Thoracic aorta (tissue), 2 donors: ENCODE results near the gene CDHR1. TPM values are rescaled to one million over a fixed set of nuclear protein-coding genes. Genes with fewer than 3 reads are reported as not detected.

Experiments
- ATAC-seq: fragments of 150-250 bp; one replicate; pipeline ENCODE4 v1.8.0; 2017; ENCODE audit warnings: low read depth; ENCODE audit not compliant: insufficient number of reproducible peaks, low FRiP score
- DNase-seq: peaks from one replicate; pipeline ENCODE4 v3.0.0-alpha.2; 2020; ENCODE audit warnings: low spot score
- H3K27ac ChIP-seq, 2 donors: fragments of 200-600 bp; sonication (generic); 1 replicate in 1 of 2; 2 replicates in 1 of 2; pipeline ENCODE4 v1.5.1; 2016; ENCODE audit warnings: mild to moderate bottlenecking in 2 of 2, moderate library complexity in 2 of 2
- H3K27me3 ChIP-seq: fragments of 200-600 bp; sonication (generic); replicated peaks from 2 replicates; pipeline ENCODE4 v1.6.0; 2016; ENCODE audit warnings: mild to moderate bottlenecking; ENCODE audit not compliant: insufficient read depth
- H3K36me3 ChIP-seq: fragments of 200-600 bp; sonication (generic); one replicate; pipeline ENCODE4 v1.5.1; 2016
- H3K4me1 ChIP-seq, 2 donors: fragments of 200-600 bp; sonication (generic); 1 replicate in 1 of 2; 2 replicates in 1 of 2; pipeline versions ENCODE4 v1.5.1 to v1.6.0; 2016; ENCODE audit warnings: low read depth in 2 of 2, mild to moderate bottlenecking in 1 of 2; ENCODE audit not compliant: control insufficient read depth in 1 of 2
- H3K4me3 ChIP-seq: fragments of 200-600 bp; sonication (generic); 2 replicates; pipeline ENCODE4 v1.5.1; 2016; ENCODE audit warnings: mild to moderate bottlenecking
- H3K9me3 ChIP-seq: fragments of 200-600 bp; sonication (generic); 2 replicates; pipeline ENCODE4 v1.5.1; 2016
- total RNA-seq, 2 donors: library from RNA; depleted of rRNA; stranded (reverse); fragments of >200 nt; gene quantifications; one replicate each; pipeline versions ENCODE4 v1.1.0 to v1.2.3, GENCODE V29; 2016
- TF ChIP-seq, protein P1 (sequence below): fragments of 200-600 bp; sonication (generic); IDR thresholded peaks from one replicate; pipeline ENCODE4 v1.5.1; 2019; ENCODE audit warnings: antibody characterized with exemption

CDHR1 gene
- total RNA-seq, 2 donors from 2014 or later = 0.14 TPM; not detected in 1

DNA sequence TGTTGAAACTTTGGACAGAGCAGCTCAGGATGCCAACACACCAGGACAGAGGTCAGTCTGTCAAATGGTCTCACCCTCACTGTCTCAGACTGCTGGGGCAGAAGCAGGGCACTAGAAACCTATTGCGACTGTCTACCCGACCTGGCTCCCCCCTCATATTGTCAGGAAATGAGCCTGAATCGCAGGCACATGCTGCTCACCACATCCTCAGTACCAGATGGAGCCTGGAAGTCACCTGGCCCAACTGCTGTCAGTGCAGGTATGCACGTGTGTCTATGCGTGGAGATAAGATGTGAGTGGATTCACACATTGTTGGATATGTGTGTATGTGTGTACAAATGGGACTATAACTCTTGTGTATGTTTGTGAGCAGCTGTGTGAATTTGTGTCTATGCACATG is 3.2 kb upstream of the CDHR1 start:
- Histone ChIP-seq H3K4me1 (peaks cover 6 to 14% of the 10 kb centered on the region in 2 donors), H3K27me3 (no peaks in the 10 kb centered on the region), H3K4me3 (no peak overlapping the region), H3K36me3 (no peaks in the 10 kb centered on the region), H3K9me3 (no peaks in the 10 kb centered on the region), H3K27ac (no peak overlapping the region)
- ATAC-seq (no peak), DNase-seq (no peak)
- TF ChIP-seq, protein P1, sequence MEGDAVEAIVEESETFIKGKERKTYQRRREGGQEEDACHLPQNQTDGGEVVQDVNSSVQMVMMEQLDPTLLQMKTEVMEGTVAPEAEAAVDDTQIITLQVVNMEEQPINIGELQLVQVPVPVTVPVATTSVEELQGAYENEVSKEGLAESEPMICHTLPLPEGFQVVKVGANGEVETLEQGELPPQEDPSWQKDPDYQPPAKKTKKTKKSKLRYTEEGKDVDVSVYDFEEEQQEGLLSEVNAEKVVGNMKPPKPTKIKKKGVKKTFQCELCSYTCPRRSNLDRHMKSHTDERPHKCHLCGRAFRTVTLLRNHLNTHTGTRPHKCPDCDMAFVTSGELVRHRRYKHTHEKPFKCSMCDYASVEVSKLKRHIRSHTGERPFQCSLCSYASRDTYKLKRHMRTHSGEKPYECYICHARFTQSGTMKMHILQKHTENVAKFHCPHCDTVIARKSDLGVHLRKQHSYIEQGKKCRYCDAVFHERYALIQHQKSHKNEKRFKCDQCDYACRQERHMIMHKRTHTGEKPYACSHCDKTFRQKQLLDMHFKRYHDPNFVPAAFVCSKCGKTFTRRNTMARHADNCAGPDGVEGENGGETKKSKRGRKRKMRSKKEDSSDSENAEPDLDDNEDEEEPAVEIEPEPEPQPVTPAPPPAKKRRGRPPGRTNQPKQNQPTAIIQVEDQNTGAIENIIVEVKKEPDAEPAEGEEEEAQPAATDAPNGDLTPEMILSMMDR = no peak

DNA sequence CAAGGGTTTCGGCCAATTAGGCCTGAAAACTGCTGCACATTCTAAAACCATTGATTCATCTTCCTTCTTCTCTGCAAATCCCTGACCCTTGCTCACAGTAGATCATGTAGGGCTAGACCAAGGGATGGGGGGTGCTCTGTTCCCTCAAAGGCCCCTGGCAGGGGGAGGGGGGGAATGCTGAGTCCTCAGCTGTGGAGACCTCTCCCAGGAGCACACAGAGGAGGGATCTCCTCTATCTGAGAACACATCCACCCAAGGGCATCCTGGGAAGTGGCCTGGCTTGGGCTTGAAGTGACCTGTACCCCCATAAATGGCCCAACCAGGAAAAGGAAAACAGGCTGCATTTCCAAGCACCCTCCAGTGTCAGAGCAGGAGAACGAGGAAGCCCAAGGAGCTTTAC is 1.0 kb upstream of the CDHR1 start:
- H3K4me1 ChIP-seq = peaks cover 6 to 14% of the 10 kb centered on the region in 2 donors
- ATAC-seq (no peak), DNase-seq (no peak)
- TF ChIP-seq, protein P1 = no peak
- H3K27ac ChIP-seq = no peak overlapping the region
- H3K4me3 ChIP-seq = no peak overlapping the region
- H3K27me3 ChIP-seq = no peaks in the 10 kb centered on the region
- H3K36me3 ChIP-seq = no peaks in the 10 kb centered on the region
- no peaks in the 10 kb centered on the region for H3K9me3 ChIP-seq

DNA sequence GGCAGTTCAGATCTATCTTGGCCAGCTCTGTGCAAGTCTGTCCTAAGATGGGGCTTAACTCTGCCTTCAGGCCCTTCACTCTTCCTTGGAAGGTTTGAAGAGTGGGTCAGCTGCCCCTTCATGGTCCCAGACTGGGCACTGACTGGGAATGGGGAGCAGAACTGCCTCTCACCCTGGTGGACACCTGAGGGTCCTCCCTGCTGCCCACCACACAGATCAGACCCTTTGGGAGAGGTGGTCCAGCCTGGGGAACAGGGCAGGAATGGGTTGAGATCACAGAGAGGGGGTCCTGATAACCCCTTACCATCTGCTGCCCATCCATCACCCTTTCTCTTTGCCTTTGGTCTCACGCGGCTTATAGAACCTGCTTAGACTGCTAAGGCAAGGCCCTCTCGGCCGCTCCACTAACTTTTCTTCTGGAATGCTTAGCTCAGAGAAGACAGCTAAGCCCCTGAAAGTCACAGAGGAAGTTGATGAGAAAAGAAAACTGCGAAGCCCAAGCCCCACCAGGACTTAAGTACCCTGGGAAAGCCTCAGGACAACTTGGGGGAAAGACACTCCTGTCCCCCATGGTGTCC is 402 bp upstream of the CDHR1 start:
- Histone ChIP-seq H3K4me3 (peak overlapping the region; percentile 68), H3K36me3 (no peaks in the 10 kb centered on the region), H3K9me3 (no peaks in the 10 kb centered on the region), H3K4me1 (peaks cover 6 to 14% of the 10 kb centered on the region in 2 donors), H3K27ac (no peak overlapping the region), H3K27me3 (no peaks in the 10 kb centered on the region)
- TF ChIP-seq, protein P1 = no peak
- ATAC-seq (no peak), DNase-seq (no peak)

DNA sequence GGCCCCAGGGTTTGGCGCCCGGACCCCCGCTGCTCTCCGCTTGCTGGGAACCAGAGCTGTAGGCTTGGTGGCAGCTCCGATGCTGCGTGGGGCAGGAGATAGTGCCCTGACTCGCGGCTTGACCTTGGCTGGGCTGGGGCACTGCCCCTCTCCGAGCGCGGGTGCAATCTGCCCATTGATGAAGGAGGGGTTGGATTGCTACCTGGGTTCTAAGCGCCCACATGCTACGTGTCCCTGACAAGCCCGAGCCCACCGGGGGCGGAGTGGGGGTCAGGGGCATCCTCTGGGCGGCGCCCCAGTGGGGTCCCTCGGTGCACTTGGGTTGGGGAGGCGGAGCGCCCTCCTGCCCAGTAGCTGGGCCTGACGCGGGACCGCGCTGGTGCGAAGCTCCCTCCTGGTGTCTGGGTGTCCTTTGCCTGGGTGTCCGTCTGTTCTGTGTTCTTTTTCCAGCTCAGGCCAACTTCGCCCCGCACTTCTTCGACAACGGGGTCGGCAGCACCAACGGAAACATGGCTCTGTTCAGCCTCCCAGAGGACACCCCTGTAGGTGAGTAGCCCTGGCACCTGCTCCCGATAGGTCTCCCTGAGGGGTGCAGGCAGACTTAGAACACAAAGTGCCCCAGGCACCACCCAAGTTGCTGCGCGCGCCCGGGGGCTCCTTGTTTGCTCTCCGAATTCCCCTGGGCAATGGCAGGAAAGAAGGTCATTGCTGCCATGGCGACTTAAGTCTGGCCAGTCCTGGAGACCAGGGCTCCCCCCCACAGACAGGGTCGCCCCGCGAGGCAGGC is 900 bp downstream of the CDHR1 start:
- TF ChIP-seq, protein P1 = no peak
- Histone ChIP-seq H3K9me3 (no peaks in the 10 kb centered on the region), H3K36me3 (no peaks in the 10 kb centered on the region), H3K27ac (no peak overlapping the region), H3K4me3 (peak overlapping the region; percentile 68), H3K4me1 (peaks cover 6 to 14% of the 10 kb centered on the region in 2 donors), H3K27me3 (no peaks in the 10 kb centered on the region)
- DNase-seq (no peak), ATAC-seq (no peak)

DNA sequence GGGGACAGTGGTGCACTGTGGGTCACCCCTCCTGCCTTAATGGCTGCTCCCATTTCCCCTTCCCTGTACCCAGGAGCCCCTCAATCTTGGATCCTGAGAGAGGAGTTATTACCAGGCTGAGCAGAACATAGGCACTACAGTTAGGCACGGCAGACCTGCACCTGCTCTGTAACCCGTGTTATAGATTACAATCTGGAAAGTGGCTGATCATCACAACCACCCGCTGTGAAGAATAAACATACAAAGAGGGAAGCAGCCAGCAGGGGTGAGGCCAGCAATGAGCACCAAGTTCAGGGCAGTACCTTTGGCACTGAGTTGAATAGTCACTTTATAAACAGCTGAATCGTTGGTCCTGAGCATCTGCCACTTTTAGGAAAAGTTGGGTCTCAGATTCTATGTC is 1.7 kb downstream of the CDHR1 start:
- H3K4me3 ChIP-seq = no peak overlapping the region
- TF ChIP-seq, protein P1 = no peak
- ATAC-seq (no peak), DNase-seq (no peak)
- no peak overlapping the region for H3K27ac ChIP-seq
- peaks cover 6 to 14% of the 10 kb centered on the region in 2 donors for H3K4me1 ChIP-seq
- no peaks in the 10 kb centered on the region for H3K36me3 ChIP-seq
- no peaks in the 10 kb centered on the region for H3K27me3 ChIP-seq
- no peaks in the 10 kb centered on the region for H3K9me3 ChIP-seq
